Parathyroid adenoma (tissue), 2 donors: ENCODE results near the gene IARS1.

Experiments
- H2AFZ ChIP-seq: fragments of 300-600 bp; sonication (generic); one replicate; pipeline ENCODE4 v1.7.0; 2017; ENCODE audit warnings: antibody characterized with exemption, mild to moderate bottlenecking
- H3K27ac ChIP-seq: fragments of 300-600 bp; sonication (generic); one replicate; pipeline ENCODE4 v1.7.0; 2017
- H3K27me3 ChIP-seq: fragments of 300-600 bp; sonication (generic); one replicate; pipeline ENCODE4 v1.7.0; 2017; ENCODE audit warnings: low read length; ENCODE audit not compliant: control insufficient read depth, insufficient read depth
- H3K36me3 ChIP-seq: fragments of 300-600 bp; sonication (generic); one replicate; pipeline ENCODE4 v1.7.0; 2017; ENCODE audit warnings: low read length; ENCODE audit not compliant: control insufficient read depth, insufficient read depth
- H3K4me1 ChIP-seq: fragments of 300-600 bp; sonication (generic); one replicate; pipeline ENCODE4 v1.7.0; 2017; ENCODE audit warnings: control low read depth
- H3K4me2 ChIP-seq: fragments of 300-600 bp; sonication (generic); one replicate; pipeline ENCODE4 v1.7.0; 2017; ENCODE audit warnings: low read length
- H3K4me3 ChIP-seq: fragments of 300-600 bp; sonication (generic); one replicate; pipeline ENCODE4 v1.7.0; 2017; ENCODE audit warnings: low read depth, low read length
- H3K79me2 ChIP-seq: fragments of 300-600 bp; sonication (generic); one replicate; pipeline ENCODE4 v1.7.0; 2017; ENCODE audit warnings: control low read depth
- H3K9ac ChIP-seq: fragments of 300-600 bp; sonication (generic); one replicate; pipeline ENCODE4 v1.7.0; 2017; ENCODE audit warnings: mild to moderate bottlenecking
- H3K9me3 ChIP-seq: fragments of 300-600 bp; sonication (generic); one replicate; pipeline ENCODE4 v1.7.0; 2017; ENCODE audit warnings: low read length; ENCODE audit not compliant: control insufficient read depth
- TF ChIP-seq, protein P1 (sequence below): fragments of 300-600 bp; sonication (generic); IDR thresholded peaks from one replicate; pipeline ENCODE4 v1.7.0; 2017; ENCODE audit warnings: antibody characterized with exemption, mild to moderate bottlenecking
- donor health status: primary hyperparathyroidism.

Gene IARS1

DNA sequence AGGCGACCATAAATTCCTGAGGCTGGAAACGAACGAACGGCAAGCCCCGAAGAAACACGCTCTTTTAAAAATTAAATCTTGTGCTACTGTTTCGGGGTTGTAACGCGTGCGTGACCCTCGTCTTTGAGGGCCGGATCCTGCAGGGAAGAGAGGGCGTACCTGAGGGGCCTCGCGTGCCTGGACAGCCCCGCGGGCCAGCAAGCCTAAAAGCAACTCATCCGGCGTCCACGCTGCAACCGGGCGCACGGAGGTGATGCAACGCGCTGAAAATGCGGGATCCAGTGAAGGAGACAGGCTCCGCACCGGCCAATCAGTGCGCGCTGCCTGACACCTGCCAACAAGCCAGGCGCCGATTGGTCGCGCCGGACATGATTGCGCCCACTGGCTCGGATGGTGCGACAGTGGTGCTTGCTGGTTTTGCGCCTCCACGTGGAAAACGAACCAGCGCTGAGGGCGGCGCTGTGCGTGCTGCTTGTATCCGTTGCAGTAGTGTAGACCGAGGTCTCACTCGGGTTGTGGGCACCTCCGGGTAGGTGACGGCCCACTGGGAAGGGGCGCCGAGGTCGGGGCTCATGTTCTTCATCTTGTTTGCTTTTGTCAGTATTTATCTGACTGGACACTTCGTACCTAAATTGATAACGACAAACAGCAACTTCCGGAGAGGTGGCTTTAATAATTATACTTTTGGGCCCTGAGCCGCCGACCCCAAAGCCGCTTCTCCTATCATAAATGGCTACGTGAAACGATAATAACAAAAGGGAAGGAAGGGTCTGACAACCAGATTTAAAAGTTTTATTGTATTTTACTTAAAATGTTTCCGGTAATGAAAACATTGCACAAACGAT lies at the start of gene IARS1:
Gene IARS1, minus strand, starts transcription at position 246 of the 845 bp plus-strand sequence. CDS start 4,278 bp downstream, outside the sequence.
- Histone ChIP-seq H3K27ac (peak within 1 kb of the TSS; percentile 53), H3K9ac (peak within 1 kb of the TSS; percentile 33), H2AFZ (peak within 1 kb of the TSS; percentile 83), H3K79me2 (peaks cover 2% of the 10 kb centered on the region), H3K9me3 (no peaks in the 10 kb centered on the region), H3K4me1 (no peaks in the 10 kb centered on the region), H3K4me3 (peak within 1 kb of the TSS; percentile 92), H3K4me2 (peak within 1 kb of the TSS; percentile 84), H3K27me3 (no peaks in the 10 kb centered on the region), H3K36me3 (no peaks in the 10 kb centered on the region)
- TF ChIP-seq, protein P1, sequence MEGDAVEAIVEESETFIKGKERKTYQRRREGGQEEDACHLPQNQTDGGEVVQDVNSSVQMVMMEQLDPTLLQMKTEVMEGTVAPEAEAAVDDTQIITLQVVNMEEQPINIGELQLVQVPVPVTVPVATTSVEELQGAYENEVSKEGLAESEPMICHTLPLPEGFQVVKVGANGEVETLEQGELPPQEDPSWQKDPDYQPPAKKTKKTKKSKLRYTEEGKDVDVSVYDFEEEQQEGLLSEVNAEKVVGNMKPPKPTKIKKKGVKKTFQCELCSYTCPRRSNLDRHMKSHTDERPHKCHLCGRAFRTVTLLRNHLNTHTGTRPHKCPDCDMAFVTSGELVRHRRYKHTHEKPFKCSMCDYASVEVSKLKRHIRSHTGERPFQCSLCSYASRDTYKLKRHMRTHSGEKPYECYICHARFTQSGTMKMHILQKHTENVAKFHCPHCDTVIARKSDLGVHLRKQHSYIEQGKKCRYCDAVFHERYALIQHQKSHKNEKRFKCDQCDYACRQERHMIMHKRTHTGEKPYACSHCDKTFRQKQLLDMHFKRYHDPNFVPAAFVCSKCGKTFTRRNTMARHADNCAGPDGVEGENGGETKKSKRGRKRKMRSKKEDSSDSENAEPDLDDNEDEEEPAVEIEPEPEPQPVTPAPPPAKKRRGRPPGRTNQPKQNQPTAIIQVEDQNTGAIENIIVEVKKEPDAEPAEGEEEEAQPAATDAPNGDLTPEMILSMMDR: peak; percentile 10

DNA sequence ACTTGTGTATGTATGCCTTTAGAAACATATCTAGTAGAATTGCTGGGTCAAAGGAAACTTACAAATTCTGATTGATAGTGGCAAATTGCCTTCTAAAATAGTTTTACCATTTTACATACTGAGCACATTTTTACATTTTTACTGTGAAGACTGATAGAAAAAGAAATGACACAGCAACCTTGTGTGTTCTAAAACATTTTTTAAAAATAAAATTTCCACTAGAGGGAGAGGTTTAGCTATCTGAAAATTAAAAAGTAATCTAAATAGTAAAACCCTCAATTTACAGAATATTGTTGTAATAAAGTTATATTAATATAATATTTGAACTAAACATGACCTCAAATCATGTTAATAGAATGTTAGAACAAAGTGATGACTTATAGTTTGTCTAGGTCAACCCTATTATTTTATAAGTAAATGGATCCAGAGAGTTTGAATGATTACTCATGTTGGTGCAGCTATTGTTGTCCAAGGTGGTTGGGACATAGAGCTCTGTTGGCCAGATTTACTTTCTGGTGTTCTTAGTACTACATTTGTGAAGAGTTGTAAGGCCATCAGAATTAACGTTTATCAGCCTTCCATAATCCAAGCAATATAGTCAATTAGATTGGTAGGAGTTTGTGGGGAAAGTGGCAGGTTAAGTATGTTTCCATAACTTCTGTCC lies 49.5 kb upstream of the IARS1 start:
- H3K4me2 ChIP-seq: no peak overlapping the region
- H3K4me3 ChIP-seq: no peak overlapping the region
- no peak overlapping the region for H3K9ac ChIP-seq
- H3K4me1 ChIP-seq: no peaks in the 10 kb centered on the region
- H3K36me3 ChIP-seq: no peaks in the 10 kb centered on the region
- H3K27me3 ChIP-seq: no peaks in the 10 kb centered on the region
- H2AFZ ChIP-seq: no peak overlapping the region
- H3K27ac ChIP-seq: no peak overlapping the region
- H3K79me2 ChIP-seq: no peaks in the 10 kb centered on the region
- TF ChIP-seq, protein P1: no peak
- no peaks in the 10 kb centered on the region for H3K9me3 ChIP-seq

DNA sequence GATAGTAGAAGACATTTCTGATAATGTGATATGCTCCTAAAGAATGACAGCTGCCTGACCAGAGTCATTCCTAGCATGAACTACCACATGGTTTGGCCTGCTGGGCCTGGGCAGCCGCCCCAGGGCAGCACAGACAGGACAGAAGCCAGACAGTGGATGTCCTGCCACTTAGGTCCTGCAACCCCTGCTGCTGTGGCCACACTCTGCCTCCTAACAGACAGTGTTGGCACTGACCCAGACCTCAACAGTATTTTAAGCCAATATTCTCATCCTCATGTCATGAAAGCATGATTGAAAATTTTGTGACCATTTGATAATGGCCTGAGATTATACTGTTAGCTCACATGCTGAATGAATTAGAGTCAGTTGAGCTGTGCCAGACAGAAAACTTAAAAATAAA lies 48.1 kb upstream of the IARS1 start:
- H3K9me3 ChIP-seq: no peaks in the 10 kb centered on the region
- H3K27ac ChIP-seq: no peak overlapping the region
- H3K79me2 ChIP-seq: no peaks in the 10 kb centered on the region
- H3K27me3 ChIP-seq: no peaks in the 10 kb centered on the region
- no peaks in the 10 kb centered on the region for H3K36me3 ChIP-seq
- no peaks in the 10 kb centered on the region for H3K4me1 ChIP-seq
- H3K4me2 ChIP-seq: no peak overlapping the region
- no peak overlapping the region for H2AFZ ChIP-seq
- no peak overlapping the region for H3K9ac ChIP-seq
- TF ChIP-seq, protein P1: no peak
- no peak overlapping the region for H3K4me3 ChIP-seq

DNA sequence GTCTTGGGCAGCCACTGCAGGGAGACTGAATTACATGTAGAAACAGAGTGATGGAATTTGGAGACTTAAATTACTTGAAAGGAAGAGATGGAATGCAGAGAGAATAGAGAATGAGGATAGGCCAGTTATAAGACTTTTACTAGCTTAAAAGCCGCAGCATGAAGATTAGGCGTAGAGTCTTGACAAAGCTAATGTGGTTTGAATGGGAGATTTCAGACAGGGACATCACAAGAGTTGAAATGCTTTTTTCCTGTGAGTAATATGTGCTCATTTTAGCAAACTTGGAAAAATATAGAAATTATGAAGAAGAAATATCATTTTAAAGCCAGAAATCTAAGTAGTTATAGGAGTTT lies 39.8 kb upstream of the IARS1 start:
- Histone ChIP-seq H3K4me2 (no peak overlapping the region), H3K27ac (no peak overlapping the region), H3K36me3 (no peaks in the 10 kb centered on the region), H3K9me3 (no peaks in the 10 kb centered on the region), H3K4me1 (no peaks in the 10 kb centered on the region), H2AFZ (no peak overlapping the region), H3K79me2 (no peaks in the 10 kb centered on the region), H3K27me3 (no peaks in the 10 kb centered on the region), H3K4me3 (no peak overlapping the region), H3K9ac (no peak overlapping the region)
- TF ChIP-seq, protein P1: no peak
